ENCODE measurements around the gene VPS13D. TPM values are rescaled to one million over a fixed set of nuclear protein-coding genes. Genes with fewer than 3 reads are reported as not detected.

VPS13D gene
- total and polyA plus RNA-seq, 9 donors, result 19.8 to 59.3 (median 41.8) TPM

DNA sequence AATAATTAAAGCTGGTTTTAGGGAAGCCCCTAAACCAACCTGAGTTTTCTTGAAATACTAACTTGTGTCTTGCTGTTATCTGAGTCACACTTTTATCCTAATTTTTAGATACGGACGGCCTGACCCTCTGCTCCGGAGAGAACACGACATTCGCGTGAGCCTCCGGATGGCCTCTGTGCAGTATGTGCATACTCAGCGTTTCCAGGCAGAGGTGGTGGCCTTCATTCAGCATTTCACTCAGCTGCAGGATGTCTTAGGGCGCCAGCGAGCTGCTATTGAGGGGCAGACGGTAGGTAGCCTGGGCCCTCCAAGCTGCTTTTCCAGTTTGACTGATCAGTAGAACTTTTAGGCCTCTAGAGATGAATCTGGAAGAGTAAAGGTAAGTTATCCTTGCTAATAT, 63.6 kb downstream of the VPS13D start:
- no peak for TF ChIP-seq EP300 (IDR thresholded peaks at IDR 0.05)
- TF ChIP-seq POLR2A (IDR thresholded peaks at IDR 0.05), result no peak
- TF ChIP-seq, protein P1, sequence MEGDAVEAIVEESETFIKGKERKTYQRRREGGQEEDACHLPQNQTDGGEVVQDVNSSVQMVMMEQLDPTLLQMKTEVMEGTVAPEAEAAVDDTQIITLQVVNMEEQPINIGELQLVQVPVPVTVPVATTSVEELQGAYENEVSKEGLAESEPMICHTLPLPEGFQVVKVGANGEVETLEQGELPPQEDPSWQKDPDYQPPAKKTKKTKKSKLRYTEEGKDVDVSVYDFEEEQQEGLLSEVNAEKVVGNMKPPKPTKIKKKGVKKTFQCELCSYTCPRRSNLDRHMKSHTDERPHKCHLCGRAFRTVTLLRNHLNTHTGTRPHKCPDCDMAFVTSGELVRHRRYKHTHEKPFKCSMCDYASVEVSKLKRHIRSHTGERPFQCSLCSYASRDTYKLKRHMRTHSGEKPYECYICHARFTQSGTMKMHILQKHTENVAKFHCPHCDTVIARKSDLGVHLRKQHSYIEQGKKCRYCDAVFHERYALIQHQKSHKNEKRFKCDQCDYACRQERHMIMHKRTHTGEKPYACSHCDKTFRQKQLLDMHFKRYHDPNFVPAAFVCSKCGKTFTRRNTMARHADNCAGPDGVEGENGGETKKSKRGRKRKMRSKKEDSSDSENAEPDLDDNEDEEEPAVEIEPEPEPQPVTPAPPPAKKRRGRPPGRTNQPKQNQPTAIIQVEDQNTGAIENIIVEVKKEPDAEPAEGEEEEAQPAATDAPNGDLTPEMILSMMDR (IDR thresholded peaks at IDR 0.05), result no peak
- no peak for DNase-seq
- 93 to 95% (median 94%) methylated on average over 11 of the region's 11 CpGs for WGBS, 3 donors
- no peaks in the 10 kb centered on the region for H3K36me3 ChIP-seq
- H3K27me3 ChIP-seq, result no peaks in the 10 kb centered on the region
- no peaks in the 10 kb centered on the region for H3K9me3 ChIP-seq
- intact Hi-C loops (cut with DNase I), result no loop called here
- no peak overlapping the region for H3K4me3 ChIP-seq
- no peaks in the 10 kb centered on the region for H3K4me1 ChIP-seq (ENCODE audit: insufficient read depth)
- H3K27ac ChIP-seq, result no peak overlapping the region

DNA sequence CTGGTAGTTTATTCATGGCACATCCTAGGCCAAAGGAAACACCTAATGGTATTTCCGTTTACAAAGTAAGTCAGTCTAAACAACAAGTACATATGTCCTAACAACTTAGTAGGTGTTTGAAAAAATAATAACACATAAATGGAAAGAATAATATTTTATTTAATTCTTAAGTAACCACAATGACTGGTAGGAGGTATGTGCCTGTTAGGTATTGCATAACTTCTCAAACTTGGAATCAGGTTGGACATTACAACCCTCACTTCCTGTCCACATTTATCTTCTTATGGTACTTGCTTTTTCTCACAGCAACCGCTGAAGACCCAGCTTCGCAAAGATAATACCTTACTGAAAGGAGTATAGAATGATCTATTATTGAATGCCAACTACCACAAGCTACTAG, 64.2 kb downstream of the VPS13D start:
- intact Hi-C loops (cut with DNase I), result no loop called here
- no peak overlapping the region for H3K27ac ChIP-seq
- H3K4me3 ChIP-seq, result no peak overlapping the region
- no peaks in the 10 kb centered on the region for H3K9me3 ChIP-seq
- TF ChIP-seq, protein P1 (IDR thresholded peaks at IDR 0.05), result no peak
- TF ChIP-seq POLR2A (IDR thresholded peaks at IDR 0.05) (no peak), EP300 (IDR thresholded peaks at IDR 0.05) (no peak)
- no peaks in the 10 kb centered on the region for H3K27me3 ChIP-seq
- H3K4me1 ChIP-seq (ENCODE audit: insufficient read depth), result no peaks in the 10 kb centered on the region
- 90 to 95% (median 95%) methylated on average over 3 of the region's 3 CpGs for WGBS, 3 donors
- H3K36me3 ChIP-seq, result no peaks in the 10 kb centered on the region
- DNase-seq, result no peak

DNA sequence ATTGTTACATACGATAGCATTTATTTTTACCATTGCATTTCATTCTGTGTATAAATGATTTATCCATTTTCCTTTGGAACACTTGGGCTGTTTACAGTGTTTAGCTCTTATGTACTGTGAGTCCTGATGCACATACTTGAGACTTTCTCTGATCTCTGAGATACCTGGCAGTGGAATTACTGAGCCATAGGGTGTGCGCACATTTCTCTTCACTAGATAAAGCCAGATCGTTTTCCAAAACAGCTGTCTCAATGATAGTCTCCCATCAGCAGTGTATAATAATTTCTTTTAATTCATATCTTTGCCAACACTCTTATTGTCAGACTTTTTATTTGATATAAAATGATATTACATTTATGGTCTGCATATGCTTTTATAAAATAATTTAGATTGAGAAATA, 66.2 kb downstream of the VPS13D start:
- Histone ChIP-seq H3K4me3 (no peak overlapping the region), H3K9me3 (no peaks in the 10 kb centered on the region), H3K27me3 (no peaks in the 10 kb centered on the region), H3K27ac (no peak overlapping the region), H3K4me1 (ENCODE audit: insufficient read depth) (no peaks in the 10 kb centered on the region), H3K36me3 (no peaks in the 10 kb centered on the region)
- intact Hi-C loops (cut with DNase I), result no loop called here
- DNase-seq, result no peak
- TF ChIP-seq EP300 (IDR thresholded peaks at IDR 0.05), result no peak
- TF ChIP-seq, protein P1 (IDR thresholded peaks at IDR 0.05), result no peak
- no peak for TF ChIP-seq POLR2A (IDR thresholded peaks at IDR 0.05)
- 76 to 83% (median 78%) methylated on average over 3 of the region's 3 CpGs for WGBS, 3 donors

DNA sequence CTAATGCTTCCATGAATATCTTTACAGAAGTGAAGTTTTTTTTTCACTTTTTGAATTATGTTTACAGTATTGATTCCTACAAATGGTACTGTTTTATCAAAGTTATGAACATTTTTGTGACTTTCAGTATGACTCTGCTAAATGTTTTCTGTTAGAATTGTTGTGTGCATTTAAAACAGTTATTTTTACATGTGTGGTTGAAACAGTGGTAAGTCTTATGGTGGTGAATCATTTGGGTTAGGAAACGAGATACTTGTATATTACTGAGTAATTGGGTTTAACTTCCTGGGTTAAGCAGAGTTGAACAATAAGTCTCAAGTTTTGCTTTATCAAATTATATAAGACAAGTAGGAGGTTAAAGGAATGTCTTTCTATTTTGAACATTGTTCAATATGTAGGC, 66.8 kb downstream of the VPS13D start:
- DNase-seq, result no peak
- no peak for TF ChIP-seq EP300 (IDR thresholded peaks at IDR 0.05)
- no peak for TF ChIP-seq POLR2A (IDR thresholded peaks at IDR 0.05)
- TF ChIP-seq, protein P1 (IDR thresholded peaks at IDR 0.05), result no peak
- H3K27me3 ChIP-seq, result no peaks in the 10 kb centered on the region
- no peak overlapping the region for H3K4me3 ChIP-seq
- H3K9me3 ChIP-seq, result no peaks in the 10 kb centered on the region
- H3K4me1 ChIP-seq (ENCODE audit: insufficient read depth), result no peaks in the 10 kb centered on the region
- intact Hi-C loops (cut with DNase I), result no loop called here
- no peaks in the 10 kb centered on the region for H3K36me3 ChIP-seq
- WGBS, 3 donors, result 70 to 74% (median 72%) methylated on average over 1 of the region's 1 CpG
- H3K27ac ChIP-seq, result no peak overlapping the region

DNA sequence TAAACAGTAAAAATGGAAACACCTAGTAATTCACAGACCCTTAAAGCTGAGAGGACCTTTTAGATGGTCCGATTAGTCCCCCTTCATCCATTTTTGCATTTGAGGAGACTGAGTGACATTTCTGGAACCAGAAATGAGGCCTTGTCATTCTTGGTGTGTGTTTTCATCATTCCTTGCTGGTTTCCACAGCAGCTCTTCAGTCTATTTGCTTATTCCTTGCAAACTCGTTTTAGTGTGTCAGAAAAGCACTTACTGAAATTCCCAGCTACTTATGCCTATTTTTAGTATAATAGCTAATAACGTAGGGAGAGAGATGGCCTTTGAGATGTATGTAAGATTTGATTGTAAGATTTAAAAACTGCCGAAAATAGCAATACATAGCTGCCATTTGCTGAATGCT, 70.9 kb downstream of the VPS13D start:
- Histone ChIP-seq H3K9me3 (no peaks in the 10 kb centered on the region), H3K27me3 (no peaks in the 10 kb centered on the region), H3K4me1 (ENCODE audit: insufficient read depth) (peaks cover 13% of the 10 kb centered on the region), H3K27ac (no peak overlapping the region), H3K4me3 (no peak overlapping the region), H3K36me3 (no peaks in the 10 kb centered on the region)
- WGBS, 3 donors, result 91 to 94% (median 91%) methylated on average over 4 of the region's 4 CpGs
- no peak for DNase-seq
- TF ChIP-seq EP300 (IDR thresholded peaks at IDR 0.05), result no peak
- TF ChIP-seq, protein P1 (IDR thresholded peaks at IDR 0.05), result no peak
- TF ChIP-seq POLR2A (IDR thresholded peaks at IDR 0.05), result no peak
- intact Hi-C loops (cut with DNase I), result no loop called here

Measured in ovary (tissue), 9 donors.